Spleen (tissue), 11 donors: Measurements from ENCODE around the gene PLCG2. TPM values are rescaled to one million over a fixed set of nuclear protein-coding genes. Genes with fewer than 3 reads are reported as not detected.
"Not testable (repeated sequence)": the region's sequence is repeated elsewhere in the genome, so short reads cannot be mapped to it uniquely, and the experiment has no call there.

Experiments
- DNase-seq: peaks from one replicate; pipeline ENCODE4 v3.0.0-alpha.2; 2020
- H3K27ac ChIP-seq, 8 donors: fragments of 200-600 bp; sonication (generic) in 7 of 8; 1 replicate in 4 of 8; 2 replicates in 4 of 8; pipeline versions ENCODE4 v1.5.0 to v1.8.0; 2016 to 2021; ENCODE audit warnings: inconsistent platforms in 4 of 8, mild to moderate bottlenecking in 4 of 8, moderate library complexity in 1 of 8
- H3K27me3 ChIP-seq, 7 donors: fragments of 200-600 bp; sonication (generic) in 6 of 7; replicated peaks in 1 of 7; 1 replicate in 4 of 7; 2 replicates in 3 of 7; pipeline versions ENCODE4 v1.5.0 to v1.8.0; 2016 to 2021; ENCODE audit warnings: inconsistent platforms in 3 of 7, mild to moderate bottlenecking in 1 of 7
- H3K36me3 ChIP-seq, 6 donors: fragments of 200-600 bp; sonication (generic) in 5 of 6; 1 replicate in 4 of 6; 2 replicates in 2 of 6; pipeline versions ENCODE4 v1.5.0 to v1.8.0; 2016 to 2021; ENCODE audit warnings: inconsistent platforms in 2 of 6
- H3K4me1 ChIP-seq, 6 donors: fragments of 200-600 bp; sonication (generic) in 5 of 6; 1 replicate in 3 of 6; 2 replicates in 3 of 6; pipeline versions ENCODE4 v1.5.0 to v1.8.0; 2016 to 2021; ENCODE audit warnings: inconsistent platforms in 3 of 6
- H3K4me3 ChIP-seq, 8 donors: fragments of 200-600 bp; sonication (generic) in 7 of 8; 1 replicate in 4 of 8; 2 replicates in 4 of 8; pipeline versions ENCODE4 v1.5.0 to v1.8.0; 2016 to 2021; ENCODE audit warnings: inconsistent platforms in 4 of 8, mild to moderate bottlenecking in 4 of 8, moderate library complexity in 2 of 8
- H3K9me3 ChIP-seq, 8 donors: fragments of 200-600 bp; sonication (generic) in 7 of 8; 1 replicate in 4 of 8; 2 replicates in 4 of 8; pipeline versions ENCODE4 v1.5.0 to v1.8.0; 2016 to 2021; ENCODE audit warnings: inconsistent platforms in 4 of 8
- CTCF ChIP-seq, 11 experiments: fragments of 200-600 bp in 7 of 11; fragments of 450-650 bp in 4 of 11; sonication (generic) in 4 of 11; IDR thresholded peaks in 8 of 11; conservative IDR thresholded peaks in 3 of 11; 1 replicate in 7 of 11; 2 replicates in 4 of 11; pipeline versions ENCODE4 v1.4.0 to v1.8.0; 2016 to 2021; ENCODE audit warnings: antibody characterized with exemption in 11 of 11, inconsistent platforms in 4 of 11, mild to moderate bottlenecking in 1 of 11
- POLR2A ChIP-seq, 3 donors: fragments of 450-650 bp; IDR thresholded peaks; one replicate each; pipeline ENCODE4 v1.5.1; 2017; ENCODE audit warnings: antibody characterized with exemption in 3 of 3, mild to moderate bottlenecking in 1 of 3
- POLR2AphosphoS5 ChIP-seq, 3 donors: sonication (generic); formaldehyde crosslinking; IDR thresholded peaks; one replicate each; pipeline ENCODE4 v1.5.1; 2017; ENCODE audit warnings: antibody characterized with exemption in 3 of 3
- WGBS, 5 donors: extraction: QIAGEN DNeasy Blood & Tissue Kit in 3 of 5; methylation state at CpG; one replicate each; pipeline versions ENCODE4 v1.1.5 to v1.1.7; 2013 to 2018; 5-methylcytosine and 5-hydroxymethylcytosine counted together
- intact Hi-C: fragments of 100-400 bp; cut with DNase I; formaldehyde crosslinking; loops from one replicate; pipeline ENCODE4 v1.15.0; 2023; ENCODE audit warnings: low total_unique reads
- polyA plus RNA-seq, 3 donors: library from polyadenylated mRNA; stranded (reverse); fragments of 200-250 nt; gene quantifications; one replicate each; pipeline ENCODE4 v1.2.1, GENCODE V29; 2013
- total RNA-seq, 7 donors: library from RNA; depleted of rRNA in 3 of 7; stranded (reverse); fragments of >200 nt in 3 of 7; fragmentation: NEBNext Ultra II Directional in 4 of 7; extraction: Animal tissue kit (Norgen Biotek cat#: 25700) in 4 of 7; gene quantifications; one replicate each; pipeline versions ENCODE4 v1.1.0 to v1.2.1, GENCODE V29; 2016 to 2021
- donor health status: healthy with polysubstance abuse.
- donor health status: DM: no; HTN: no; CAD: no; lungs with moderate emphysema.
- donor health status: DM: no; HTN: no; CAD: no.
- donor health status: Bipolar disorder and iron deficiency.
- donor health status: healthy.
- donor health status: DM: no; HTN: no; CAD: no.
- donor health status: DM: yes; HTN: yes; CAD: no.

Gene PLCG2
- total and polyA plus RNA-seq, 10 donors: 57.1 to 277 (median 145) TPM

DNA sequence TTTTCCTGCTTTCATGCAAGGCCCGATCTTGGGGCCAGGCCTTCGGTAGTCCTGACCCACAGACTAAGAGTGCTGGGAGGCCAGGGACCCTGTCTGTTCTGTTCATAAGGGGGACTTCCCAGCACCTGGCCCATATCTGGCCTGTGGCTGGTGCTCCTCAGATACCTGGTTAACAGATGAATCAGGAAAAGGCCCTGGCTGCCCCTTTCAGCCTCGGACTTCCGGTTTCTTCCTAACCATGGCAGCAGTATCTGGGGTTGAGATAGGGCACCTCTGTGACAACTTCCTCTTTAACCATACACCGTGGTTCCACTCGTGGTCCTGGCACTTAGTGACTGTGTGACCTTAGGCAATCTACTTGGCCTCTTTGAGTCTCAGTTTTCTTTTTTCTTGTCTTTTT is 18.4 kb downstream of the PLCG2 start:
- intact Hi-C loops: no loop called here
- 30 to 45% (median 33%) methylated on average over 6 of the region's 6 CpGs for WGBS, 5 donors
- Histone ChIP-seq H3K27ac (peak overlapping the region in 7 of 8 donors; percentile 84 to 95 (median 89)), H3K4me1 (peaks cover 4 to 98% (median 59%) of the 10 kb centered on the region in 6 donors), H3K9me3 (no peaks in the 10 kb centered on the region), H3K4me3 (peak overlapping the region in 1 of 8 donors; percentile 37), H3K27me3 (no peaks in the 10 kb centered on the region), H3K36me3 (peaks cover 0 to 47% (median 1%) of the 10 kb centered on the region in 6 donors)
- peak; percentile 85 for DNase-seq
- TF ChIP-seq POLR2A (IDR thresholded peaks at IDR 0.05) (no peak), POLR2AphosphoS5 (IDR thresholded peaks at IDR 0.05) (peak in 2 of 3 donors; percentile 16 to 74), CTCF (IDR thresholded peaks at IDR 0.05 in 8 of 11, conservative IDR thresholded peaks at IDR 0.05 in 3 of 11) (no peak)

DNA sequence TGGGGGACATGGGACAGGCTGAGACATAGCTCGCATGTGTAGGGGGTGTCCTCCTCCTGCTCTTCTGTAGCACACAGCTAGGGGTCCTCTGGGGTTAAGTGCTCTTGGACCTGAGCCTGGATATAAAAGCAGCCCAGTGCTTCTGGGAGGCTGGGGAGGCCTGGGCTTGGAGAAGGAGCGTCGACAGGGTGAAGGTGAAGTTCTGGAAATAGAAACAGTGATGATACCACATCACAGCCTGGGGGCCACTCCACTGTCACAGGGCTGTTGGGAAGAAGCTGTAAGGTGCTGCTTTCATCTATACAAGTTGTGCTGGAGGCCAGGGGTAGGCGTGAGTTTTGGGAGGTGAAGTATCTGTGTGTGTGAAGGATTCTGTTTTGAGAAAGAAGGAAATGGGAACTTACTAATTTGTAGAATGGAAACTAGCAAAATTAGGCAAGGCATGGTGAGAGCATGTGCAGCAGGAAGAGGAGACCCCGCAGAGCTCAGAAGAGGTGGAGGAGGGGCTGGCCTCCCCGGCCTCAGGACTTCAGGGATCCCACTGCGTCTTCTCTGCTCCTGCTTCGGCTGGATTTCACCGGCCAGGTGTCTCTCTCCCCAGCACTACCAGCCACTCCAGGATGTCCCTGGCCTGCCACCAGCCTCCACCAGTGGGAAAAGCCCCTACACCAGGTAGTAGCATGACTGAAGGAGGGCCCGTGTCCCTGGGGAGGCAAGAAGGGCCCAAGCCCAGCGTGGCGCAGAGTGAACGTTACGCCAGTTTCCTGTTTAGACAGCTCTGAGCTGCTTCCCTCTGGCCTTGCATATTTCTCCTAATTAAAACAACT is 19.4 kb downstream of the PLCG2 start:
- H3K9me3 ChIP-seq: no peaks in the 10 kb centered on the region
- H3K27me3 ChIP-seq: no peaks in the 10 kb centered on the region
- intact Hi-C loops: no loop called here
- H3K36me3 ChIP-seq: peaks cover 0 to 44% (median 0%) of the 10 kb centered on the region in 6 donors
- peak overlapping the region in 2 of 8 donors; percentile 6 to 55 for H3K4me3 ChIP-seq
- TF ChIP-seq CTCF (IDR thresholded peaks at IDR 0.05 in 8 of 11, conservative IDR thresholded peaks at IDR 0.05 in 3 of 11) (no peak), POLR2AphosphoS5 (IDR thresholded peaks at IDR 0.05) (peak; percentile 69 to 74 (median 72))
- peaks cover 4 to 98% (median 60%) of the 10 kb centered on the region in 6 donors for H3K4me1 ChIP-seq
- WGBS, 5 donors: 8 to 26% (median 23%) methylated on average over 14 of the region's 14 CpGs
- H3K27ac ChIP-seq: peak overlapping the region; percentile 66 to 95 (median 88)
- peak; percentile 93 for DNase-seq

- TF ChIP-seq POLR2AphosphoS5 (IDR thresholded peaks at IDR 0.05) (no peak), CTCF (IDR thresholded peaks at IDR 0.05 in 8 of 11, conservative IDR thresholded peaks at IDR 0.05 in 3 of 11) (no peak), POLR2A (IDR thresholded peaks at IDR 0.05) (no peak)
- no peaks in the 10 kb centered on the region for H3K9me3 ChIP-seq
- peak overlapping the region; percentile 66 to 95 (median 88) for H3K27ac ChIP-seq
- intact Hi-C loops: no loop called here
- no peak for DNase-seq
- WGBS, 5 donors: 21 to 46% (median 41%) methylated on average over 2 of the region's 2 CpGs
- no peaks in the 10 kb centered on the region for H3K27me3 ChIP-seq
- H3K4me1 ChIP-seq: peaks cover 8 to 98% (median 65%) of the 10 kb centered on the region in 6 donors
- H3K36me3 ChIP-seq: peaks cover 0 to 38% (median 0%) of the 10 kb centered on the region in 6 donors
- peak overlapping the region in 1 of 8 donors; percentile 55 for H3K4me3 ChIP-seq
Measured at GRCh38 chr16:81799138-81799504, 20.0 kb downstream of the PLCG2 start.

- H3K9me3 ChIP-seq, H3K27me3 ChIP-seq, intact Hi-C loops, H3K4me3 ChIP-seq, DNase-seq: not testable (repeated sequence)
- peaks cover 0 to 34% (median 0%) of the 10 kb centered on the region in 6 donors for H3K36me3 ChIP-seq
- H3K4me1 ChIP-seq: peaks cover 10 to 98% (median 69%) of the 10 kb centered on the region in 6 donors
- 76 to 88% (median 82%) methylated on average over 5 of the region's 5 CpGs for WGBS, 5 donors
- H3K27ac ChIP-seq: peak overlapping the region in 3 of 8 donors; percentile 9 to 95 (median 42)
Measured at GRCh38 chr16:81801724-81802123, 22.6 kb downstream of the PLCG2 start.
